GM21723 (cell line): ENCODE data around the gene EIF2A.

ENCODE experiments used
- ATAC-seq: cut with Tn5 transposase; IDR thresholded peaks from one replicate; pipeline ENCODE4 v1.9.1; 2021; ENCODE audit warnings: mild to moderate bottlenecking, moderate library complexity; ENCODE audit not compliant: unreplicated experiment

The EIF2A gene

GRCh38 chr3:150543128-150543527 is 3.5 kb upstream of the EIF2A start:
- ATAC-seq: no peak

GRCh38 chr3:150543531-150543930 is 3.1 kb upstream of the EIF2A start:
- no peak for ATAC-seq

GRCh38 chr3:150544041-150544440 is 2.5 kb upstream of the EIF2A start:
- no peak for ATAC-seq

- ATAC-seq: no peak
Measured at GRCh38 chr3:150544726-150545125, 1.9 kb upstream of the EIF2A start.

- ATAC-seq: peak; percentile 20
Measured at GRCh38 chr3:150545419-150546225, 965 bp upstream of the EIF2A start.

- no peak for ATAC-seq
Measured at GRCh38 chr3:150547045-150547741, 606 bp downstream of the EIF2A start.

GRCh38 chr3:150555859-150556436 is 9.4 kb downstream of the EIF2A start:
- ATAC-seq: no peak

- ATAC-seq: no peak
Measured at GRCh38 chr3:150556792-150557191, 10.2 kb downstream of the EIF2A start.

GRCh38 chr3:150557725-150558124 is 11.1 kb downstream of the EIF2A start:
- no peak for ATAC-seq

GRCh38 chr3:150564243-150564642 is 17.7 kb downstream of the EIF2A start:
- ATAC-seq: no peak

GRCh38 chr3:150567328-150567727 is 20.7 kb downstream of the EIF2A start:
- no peak for ATAC-seq

- no peak for ATAC-seq
Measured at GRCh38 chr3:150577855-150578254, 31.3 kb downstream of the EIF2A start.

GRCh38 chr3:150581174-150581573 is 34.6 kb downstream of the EIF2A start:
- no peak for ATAC-seq

GRCh38 chr3:150582620-150583019 is 36.0 kb downstream of the EIF2A start:
- ATAC-seq: peak; percentile 74

- ATAC-seq: peak; percentile 70
Measured at GRCh38 chr3:150583028-150583427, 36.4 kb downstream of the EIF2A start.

GRCh38 chr3:150588027-150588830 is 41.6 kb downstream of the EIF2A start:
- no peak for ATAC-seq

GRCh38 chr3:150589759-150590158 is 43.2 kb downstream of the EIF2A start:
- ATAC-seq: no peak

GRCh38 chr3:150594150-150594549 is 47.6 kb downstream of the EIF2A start:
- no peak for ATAC-seq

GRCh38 chr3:150597646-150598045 is 51.1 kb downstream of the EIF2A start:
- ATAC-seq: no peak

GRCh38 chr3:150599611-150600297 is 53.2 kb downstream of the EIF2A start:
- peak; percentile 30 for ATAC-seq
